ENCODE results near the gene ADORA2B. TPM values are rescaled to one million over a fixed set of nuclear protein-coding genes. Genes with fewer than 3 reads are reported as not detected.
A peak's percentile ranks its signal among the peaks of the same experiment; 100 is the strongest.
"Not testable (repeated sequence)": the region's sequence is repeated elsewhere in the genome, so short reads cannot be mapped to it uniquely, and the experiment has no call there.

The ADORA2B gene
- total RNA-seq, result 0.72 TPM

DNA sequence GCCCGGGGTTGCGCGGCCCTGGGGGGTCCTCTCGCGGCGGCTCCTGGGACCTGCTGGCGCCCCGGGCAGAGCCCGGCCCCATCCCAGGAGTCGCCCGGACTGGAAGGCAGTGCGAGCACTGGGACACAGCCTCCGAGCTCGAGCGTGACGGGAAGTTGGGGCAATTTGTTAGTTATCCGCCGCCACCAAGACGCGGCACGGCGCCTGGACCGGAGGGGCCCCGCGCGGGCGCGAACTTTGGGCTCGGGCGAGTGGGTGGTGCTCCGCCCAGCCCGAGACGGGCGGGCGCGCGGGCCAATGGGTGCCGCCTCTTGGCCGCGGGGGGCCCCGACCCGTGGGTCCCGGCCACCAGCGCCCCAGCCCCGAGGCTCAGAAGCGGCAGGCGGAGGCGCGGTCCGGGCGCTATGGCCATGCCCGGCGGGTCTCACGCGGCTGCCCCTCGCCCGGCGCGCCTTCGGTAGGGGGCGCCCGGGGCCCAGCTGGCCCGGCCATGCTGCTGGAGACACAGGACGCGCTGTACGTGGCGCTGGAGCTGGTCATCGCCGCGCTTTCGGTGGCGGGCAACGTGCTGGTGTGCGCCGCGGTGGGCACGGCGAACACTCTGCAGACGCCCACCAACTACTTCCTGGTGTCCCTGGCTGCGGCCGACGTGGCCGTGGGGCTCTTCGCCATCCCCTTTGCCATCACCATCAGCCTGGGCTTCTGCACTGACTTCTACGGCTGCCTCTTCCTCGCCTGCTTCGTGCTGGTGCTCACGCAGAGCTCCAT, at the start of gene ADORA2B:
ADORA2B (plus strand) TSS at position 372 of the 768 bp plus-strand sequence; CDS start at position 491, 119 bp downstream.
- peak; percentile 45 for DNase-seq (ENCODE audit: low spot score)

DNA sequence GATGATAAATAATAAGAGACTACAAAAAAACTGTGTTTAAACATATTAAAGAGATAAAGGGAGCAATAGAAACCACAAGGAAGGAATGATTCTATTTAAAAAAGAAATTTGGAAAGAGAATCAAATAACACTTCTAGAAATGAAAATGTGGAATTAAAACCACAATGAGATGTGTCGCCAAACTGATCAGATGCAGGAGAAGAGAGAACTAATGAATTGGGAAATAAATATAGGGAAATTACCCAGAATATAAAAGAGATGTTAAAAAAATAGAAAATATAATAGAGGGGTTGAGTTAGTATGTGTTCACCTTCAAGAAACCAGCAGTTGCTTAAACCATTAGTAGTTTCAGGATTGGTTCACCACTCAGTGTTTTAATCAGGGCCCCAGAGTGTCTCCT, 48.7 kb upstream of the ADORA2B start:
- no peak for DNase-seq (ENCODE audit: low spot score)

DNA sequence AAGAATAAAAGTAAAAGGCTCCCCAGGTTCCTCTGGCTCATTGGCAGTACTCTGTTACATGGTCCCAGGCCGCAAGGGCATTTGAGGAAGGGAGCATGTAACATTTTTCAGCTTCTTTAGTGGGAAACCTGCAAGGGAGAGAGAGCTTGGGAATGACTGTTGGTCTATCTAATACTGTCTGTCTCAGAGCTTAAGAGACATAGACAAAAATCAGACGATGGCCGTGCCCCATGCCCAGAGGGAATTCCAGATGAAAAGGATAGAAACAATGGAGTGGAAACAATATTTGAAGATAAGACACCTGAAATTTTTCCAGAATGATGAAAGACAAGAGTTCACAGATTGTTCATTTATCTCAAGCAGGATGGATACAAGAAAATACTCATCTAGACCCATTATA, 48.1 kb upstream of the ADORA2B start:
- DNase-seq (ENCODE audit: low spot score), result no peak

DNA sequence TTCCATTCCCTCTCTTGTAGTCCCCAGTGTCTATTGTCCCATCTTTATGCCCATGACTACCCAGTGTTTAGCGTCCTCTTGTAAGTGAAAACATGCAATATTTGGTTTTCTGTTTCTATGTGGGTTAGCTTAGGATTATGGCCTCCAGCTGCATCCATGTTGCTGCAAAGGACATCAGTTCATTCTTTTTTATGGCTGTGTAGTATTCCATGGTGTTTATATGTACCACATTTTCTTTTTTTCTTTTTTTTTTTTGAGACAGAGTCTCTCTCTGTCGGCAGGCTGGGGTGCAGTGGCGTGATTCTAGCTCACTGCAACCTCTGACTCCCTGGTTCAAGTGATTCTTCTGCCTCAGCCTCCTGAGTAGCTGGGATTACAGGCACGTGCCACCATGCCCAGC, 45.3 kb upstream of the ADORA2B start:
- DNase-seq (ENCODE audit: low spot score), result not testable (repeated sequence)

DNA sequence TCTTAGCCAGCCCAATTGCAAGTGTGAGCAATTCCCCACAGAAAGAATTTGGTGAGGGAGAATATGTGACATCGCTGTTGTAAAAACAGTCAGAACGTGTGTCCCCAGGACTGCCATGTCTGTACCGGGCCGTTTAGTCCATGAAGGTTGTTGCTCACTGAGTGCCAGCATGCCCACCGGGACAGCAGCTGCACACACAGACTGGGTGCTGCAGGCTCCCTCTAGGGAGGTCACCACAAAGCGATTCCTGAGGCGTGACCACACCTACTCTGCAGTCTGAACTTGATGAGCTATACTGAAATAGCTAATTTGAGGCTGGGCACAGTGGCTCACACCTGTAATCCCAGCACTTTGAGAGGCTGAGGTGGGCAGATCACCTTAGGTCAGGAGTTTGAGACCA, 44.1 kb upstream of the ADORA2B start:
- no peak for DNase-seq (ENCODE audit: low spot score)

DNA sequence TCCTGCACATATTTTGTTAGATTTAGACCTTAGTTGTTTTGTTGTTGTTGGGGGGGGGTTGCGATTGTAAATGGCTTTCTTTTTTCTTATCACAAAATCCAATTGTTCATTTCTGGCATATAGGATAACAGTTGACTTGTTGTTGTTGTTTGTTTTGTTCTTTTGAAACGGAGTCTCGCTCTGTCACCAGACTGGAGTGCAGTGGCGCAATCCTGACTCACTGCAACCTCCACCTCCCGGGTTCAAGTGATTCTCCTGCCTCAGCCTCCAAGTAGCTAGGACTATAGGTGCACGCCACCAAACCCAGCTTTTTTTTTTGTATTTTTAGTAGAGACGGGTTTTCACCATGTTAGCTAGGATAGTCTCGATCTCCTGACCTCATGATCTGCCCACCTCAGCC, 39.7 kb upstream of the ADORA2B start:
- not testable (repeated sequence) for DNase-seq (ENCODE audit: low spot score)

DNA sequence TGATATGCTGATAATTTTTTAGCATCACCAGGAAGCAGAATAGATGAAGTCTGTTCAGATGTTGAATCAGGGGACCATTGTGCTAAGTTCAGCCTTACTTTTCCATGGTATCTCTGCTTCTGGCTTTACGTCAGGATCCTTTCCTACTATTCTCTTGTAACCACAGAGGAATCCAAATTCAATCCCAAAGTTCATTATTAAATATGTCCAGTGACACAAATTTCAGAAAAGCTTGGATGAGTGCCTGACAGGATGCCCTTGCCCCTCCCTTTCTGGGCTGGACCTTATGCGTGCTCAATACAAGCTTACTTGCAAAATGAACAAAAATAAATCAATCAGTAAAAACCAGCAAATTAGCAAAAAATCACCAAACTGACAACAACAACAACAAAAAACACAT, 37.6 kb upstream of the ADORA2B start:
- DNase-seq (ENCODE audit: low spot score), result no peak

DNA sequence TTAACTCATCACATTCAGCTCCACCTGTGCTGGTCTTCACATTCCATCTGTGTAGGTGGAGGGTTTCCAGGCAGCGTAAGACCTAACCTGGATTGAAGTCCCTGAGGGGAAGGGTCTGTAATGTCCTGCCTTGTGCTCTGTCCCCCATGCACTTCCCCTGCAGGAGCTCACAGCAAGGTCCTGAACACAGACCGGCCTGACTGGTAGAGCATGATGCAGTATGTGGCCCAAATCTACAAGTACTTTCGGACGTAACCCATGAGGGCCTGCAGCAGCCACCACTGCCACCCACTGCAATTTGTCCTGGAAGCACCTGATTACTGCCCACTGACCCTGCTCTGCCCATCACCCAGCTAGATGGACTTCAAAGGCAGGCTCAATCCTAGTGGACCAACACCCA, 36.6 kb upstream of the ADORA2B start:
- DNase-seq (ENCODE audit: low spot score), result no peak

DNA sequence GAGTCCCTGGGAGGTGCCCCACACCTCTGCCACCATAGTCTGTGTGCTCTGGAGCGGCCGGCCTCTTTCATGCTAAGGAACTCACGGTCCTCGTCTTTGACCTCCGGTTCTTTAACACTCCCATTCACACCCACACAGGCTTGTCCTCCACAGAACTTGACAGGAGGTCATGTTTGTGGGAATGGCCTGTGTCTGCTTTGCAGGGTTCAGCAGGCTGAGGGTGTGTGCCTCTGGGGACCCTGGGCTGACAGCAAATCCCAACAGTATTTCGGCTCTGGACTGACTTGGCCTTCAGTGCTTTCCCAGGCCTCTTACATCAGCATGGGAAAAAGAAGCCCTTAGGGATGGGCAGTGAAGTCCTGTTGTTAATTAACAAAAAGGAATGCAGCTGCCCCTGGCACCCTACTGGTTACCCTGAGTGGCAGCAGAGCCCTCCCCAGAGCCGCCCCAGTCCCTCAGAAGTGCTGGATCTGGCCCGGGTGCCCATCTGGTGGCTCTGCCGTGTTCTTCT, 35.4 kb upstream of the ADORA2B start:
- no peak for DNase-seq (ENCODE audit: low spot score)

DNA sequence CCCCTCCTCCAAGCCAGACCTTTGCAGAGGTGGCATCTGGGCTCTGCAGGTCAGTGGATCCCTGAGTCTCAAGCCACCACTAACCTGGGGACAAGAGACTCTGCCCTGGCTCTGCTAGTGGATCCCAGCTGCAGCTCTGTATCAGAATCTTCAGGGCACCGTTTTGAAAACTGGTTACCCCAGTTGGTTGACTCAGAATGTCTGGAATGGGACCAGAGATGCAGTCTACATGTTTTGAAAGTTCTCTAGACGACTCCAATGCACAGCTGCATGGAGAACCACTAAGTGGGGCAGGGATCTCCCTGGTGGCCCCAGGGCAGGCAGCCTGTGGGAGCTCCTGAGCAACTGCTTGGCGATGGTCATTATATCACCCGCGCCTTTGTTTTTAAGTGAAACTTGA, 34.1 kb upstream of the ADORA2B start:
- DNase-seq (ENCODE audit: low spot score), result no peak

DNA sequence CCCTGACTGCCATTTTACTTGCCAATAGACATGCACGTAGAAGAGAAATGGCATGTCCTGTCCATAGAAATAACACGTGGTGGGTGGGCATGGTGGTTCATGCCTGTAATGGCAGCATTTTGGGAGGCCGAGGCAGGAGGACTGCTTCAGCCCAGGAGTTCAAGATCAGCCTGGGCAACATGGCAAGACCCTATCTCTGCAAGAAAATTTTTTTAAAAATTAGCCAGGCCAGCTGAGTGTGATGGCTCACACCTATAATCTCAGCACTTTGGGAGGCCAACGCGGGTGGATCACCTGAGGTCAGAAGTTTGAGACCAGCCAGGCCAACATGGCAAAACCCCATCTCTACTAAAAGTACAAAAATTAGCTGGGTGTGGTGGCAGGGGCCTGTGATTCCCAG, 33.2 kb upstream of the ADORA2B start:
- DNase-seq (ENCODE audit: low spot score), result not testable (repeated sequence)

DNA sequence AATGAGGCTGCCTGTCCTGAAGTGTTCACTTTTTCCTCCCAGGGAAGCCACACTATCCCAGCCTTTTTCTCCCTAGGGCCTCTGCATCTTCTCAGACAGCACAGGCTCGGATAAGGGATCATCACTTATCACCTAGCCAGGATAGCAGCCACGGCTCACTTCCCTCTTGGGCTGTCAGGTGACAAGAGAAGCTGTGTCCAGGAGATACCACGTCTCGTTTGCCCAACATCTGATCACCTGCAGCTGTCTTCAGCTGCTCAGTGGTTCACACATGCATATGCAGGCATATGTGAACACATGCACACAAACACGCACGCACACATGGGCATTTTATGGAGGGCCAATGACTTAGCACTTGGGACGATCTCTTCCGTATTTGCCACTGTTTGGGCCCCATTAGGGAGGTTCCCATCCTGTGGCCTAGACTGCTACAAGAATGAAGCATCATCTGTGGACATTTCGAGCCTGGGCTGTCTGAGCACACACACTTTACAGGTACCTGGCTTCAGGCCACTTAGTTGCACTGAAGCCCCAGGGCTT, 32.4 kb upstream of the ADORA2B start:
- no peak for DNase-seq (ENCODE audit: low spot score)

DNA sequence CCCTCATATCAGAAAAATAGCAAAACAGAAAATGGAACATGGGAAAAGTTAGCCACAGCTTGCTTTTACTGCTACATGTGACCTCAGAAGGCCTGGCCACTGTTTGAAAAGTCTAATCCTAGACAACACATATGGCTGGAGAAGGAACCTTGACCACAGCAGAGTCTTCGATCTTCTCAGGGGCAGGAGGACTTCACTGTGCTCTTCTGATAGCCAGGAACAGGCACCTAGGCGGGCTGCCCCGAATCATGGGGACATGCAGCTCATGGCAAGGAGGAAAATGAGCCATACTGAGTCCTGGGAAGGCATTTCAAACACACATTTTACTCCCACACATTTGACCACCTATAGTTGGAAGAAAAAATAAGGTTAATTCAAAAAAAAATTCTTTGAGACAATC, 31.1 kb upstream of the ADORA2B start:
- DNase-seq (ENCODE audit: low spot score), result no peak

DNA sequence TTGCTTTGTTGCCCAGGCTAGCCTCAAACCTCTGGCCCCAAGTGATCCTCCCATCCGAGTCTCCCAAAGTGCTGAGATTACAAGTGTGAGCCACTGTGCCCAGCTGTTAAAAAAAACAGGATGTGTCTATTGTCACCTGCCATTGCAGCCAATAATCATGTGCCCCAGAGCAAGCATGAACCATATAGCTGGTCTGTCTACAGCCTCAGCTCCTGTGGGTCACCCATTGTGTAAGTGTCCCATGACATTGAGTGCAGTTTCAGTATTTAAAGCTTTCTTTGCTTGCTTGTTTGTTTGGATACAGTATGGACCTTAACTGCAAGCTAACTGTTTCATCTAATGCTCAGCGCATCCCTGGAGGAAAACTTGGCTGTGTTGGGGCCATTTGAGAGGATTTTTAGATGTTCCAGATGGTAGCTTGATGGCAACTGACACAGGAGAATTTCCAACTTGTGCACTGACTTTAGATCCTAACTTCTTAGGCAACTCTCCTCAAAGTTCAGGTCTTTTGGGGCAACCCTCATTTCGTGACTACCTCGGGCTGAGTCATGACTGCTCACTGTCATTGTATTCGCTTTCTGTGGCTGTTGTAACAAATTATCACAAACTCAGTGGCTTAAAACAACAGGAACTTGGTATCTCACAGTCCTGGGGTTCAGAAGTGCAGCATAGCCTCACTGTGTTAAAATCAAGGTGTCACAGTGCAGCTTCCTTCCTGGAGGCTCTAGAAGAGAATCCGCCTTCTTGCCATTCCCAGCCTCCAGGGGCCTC, 30.3 kb upstream of the ADORA2B start:
- no peak for DNase-seq (ENCODE audit: low spot score)

DNA sequence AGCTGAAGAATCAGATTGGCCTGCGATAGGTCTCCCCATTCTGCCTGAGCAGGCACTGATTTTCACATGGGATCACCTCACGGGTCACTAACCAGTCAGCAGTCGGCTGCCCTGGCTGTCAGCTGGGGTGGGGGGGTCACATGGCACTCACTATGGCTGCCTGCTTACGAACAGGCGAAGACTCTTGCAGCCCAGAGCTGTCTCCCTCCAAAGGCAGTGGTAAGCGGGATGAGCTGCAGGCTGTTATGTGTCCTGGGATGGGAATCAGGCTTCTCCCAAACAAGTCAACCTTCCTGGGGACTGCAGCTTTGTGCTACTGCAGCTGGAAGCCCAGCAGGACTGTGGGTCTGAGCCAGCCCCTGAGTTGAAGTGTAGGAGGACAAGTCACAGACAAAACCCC, 29.0 kb upstream of the ADORA2B start:
- DNase-seq (ENCODE audit: low spot score), result no peak

DNA sequence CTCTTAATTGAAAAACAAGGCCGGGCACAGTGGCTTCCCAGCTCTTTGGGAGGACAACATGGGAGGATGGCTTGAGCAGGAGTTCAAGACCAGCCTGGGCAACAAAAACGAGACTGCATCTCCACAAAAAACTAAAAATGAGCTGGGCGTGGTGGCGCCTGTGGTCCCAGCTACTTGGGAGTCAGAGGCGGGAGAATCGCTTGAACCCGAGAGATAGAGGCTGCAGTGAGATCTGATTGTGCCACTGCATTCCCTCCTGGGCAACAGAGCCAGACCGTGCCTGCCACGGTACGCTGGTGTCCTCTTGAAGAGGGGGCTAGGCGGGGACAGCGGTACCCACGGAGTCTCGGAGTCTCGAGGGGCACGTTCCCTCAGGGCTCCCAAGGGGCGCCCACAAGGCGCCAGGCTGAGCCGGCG, 27.9 kb upstream of the ADORA2B start:
- DNase-seq (ENCODE audit: low spot score), result no peak

DNA sequence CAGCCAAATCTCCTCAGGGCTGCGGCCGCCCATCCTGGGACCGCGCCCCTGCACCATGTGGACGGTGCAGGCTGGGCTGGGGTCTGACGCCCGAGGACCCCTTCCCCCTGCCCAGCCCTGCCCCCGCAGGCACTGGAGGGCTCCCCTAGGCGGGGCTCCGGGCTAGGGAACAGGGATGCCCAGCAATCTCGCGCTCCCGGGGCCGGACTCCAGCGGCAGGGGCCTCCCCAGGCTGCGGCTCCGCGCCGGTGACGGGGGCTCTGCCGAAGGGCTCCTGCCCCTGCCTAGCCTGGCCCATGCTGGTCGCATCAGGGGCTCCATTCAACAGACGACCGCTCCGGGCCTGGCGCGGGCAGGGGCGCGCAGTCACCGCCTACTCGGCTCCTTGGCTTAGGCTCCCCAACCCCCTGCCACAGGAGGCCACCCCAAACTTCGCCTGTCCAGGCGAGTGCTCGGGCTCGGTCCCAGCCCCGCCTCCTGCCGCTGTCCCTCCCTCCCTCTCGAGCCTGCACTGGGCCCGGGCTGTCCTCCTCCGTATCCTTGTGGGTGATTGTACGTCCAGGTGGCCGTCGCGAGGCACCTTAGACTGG, 27.4 kb upstream of the ADORA2B start:
- DNase-seq (ENCODE audit: low spot score), result no peak

DNA sequence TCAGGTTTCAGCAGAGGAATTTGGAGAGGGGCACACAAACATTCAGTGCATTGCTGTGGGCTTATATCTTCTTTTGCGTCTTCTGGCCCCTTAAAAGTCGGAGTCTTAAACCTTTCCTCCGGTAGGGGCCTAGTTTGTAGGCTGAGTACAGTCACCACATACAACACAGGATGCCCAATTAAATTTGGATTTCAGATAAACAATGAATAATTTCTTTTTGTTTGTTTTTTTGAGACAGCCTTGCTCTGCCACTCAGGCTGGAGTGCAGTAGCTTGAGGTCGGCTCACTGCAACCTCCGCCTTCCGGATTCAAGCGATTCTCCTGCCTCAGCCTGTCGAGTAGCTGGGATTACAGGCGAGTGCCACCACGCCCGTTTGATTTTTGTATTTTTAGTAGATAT, 26.7 kb upstream of the ADORA2B start:
- DNase-seq (ENCODE audit: low spot score), result no peak

DNA sequence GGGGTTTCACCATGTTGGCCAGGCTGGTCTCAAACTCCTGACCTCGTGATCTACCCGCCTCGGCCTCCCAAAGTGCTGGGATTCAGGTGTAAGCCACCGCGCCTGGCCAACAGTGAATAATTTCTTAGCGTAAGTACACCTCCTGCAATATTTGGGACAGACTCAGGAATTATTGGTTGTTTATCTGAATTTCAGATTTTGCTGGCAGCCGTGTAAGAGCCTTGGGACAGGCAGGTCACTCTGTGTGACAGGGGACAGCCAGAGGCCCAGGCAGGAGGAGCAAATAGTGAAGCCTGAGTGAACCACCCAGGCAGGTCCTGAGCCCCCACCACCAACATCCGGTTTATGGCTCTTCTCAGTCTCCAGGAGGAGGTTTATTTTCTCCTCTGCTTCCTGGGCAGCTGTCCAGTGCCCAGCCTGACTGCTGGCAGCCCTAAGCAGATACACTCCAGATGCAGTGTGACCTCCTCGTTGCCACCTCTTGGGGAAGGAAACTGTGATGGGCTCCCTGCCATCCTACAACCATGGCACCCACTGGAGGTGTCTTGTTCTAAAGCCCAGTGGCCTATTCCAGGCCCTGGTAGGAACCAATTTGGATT, 26.2 kb upstream of the ADORA2B start:
- peak; percentile 57 for DNase-seq (ENCODE audit: low spot score)

DNA sequence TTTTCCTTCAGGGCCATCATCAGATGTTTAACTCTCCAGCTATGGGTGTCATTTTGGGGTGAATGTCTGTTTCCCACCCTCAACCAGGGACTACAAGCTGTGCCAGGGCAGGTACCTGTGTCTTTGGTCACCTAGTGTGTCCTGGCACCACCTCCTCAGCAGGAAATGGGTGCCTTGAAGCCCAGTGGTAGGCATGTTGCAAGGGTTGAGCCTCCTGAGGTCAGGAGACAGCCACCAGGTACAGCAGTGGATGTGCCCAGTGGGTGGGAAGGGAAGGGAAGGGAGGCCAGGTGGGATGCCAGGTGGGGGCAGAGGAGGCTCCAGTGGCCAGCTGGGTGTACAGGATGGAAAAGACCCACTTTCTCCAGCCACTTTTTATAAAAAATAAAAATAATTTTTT, 25.5 kb upstream of the ADORA2B start:
- no peak for DNase-seq (ENCODE audit: low spot score)

DNA sequence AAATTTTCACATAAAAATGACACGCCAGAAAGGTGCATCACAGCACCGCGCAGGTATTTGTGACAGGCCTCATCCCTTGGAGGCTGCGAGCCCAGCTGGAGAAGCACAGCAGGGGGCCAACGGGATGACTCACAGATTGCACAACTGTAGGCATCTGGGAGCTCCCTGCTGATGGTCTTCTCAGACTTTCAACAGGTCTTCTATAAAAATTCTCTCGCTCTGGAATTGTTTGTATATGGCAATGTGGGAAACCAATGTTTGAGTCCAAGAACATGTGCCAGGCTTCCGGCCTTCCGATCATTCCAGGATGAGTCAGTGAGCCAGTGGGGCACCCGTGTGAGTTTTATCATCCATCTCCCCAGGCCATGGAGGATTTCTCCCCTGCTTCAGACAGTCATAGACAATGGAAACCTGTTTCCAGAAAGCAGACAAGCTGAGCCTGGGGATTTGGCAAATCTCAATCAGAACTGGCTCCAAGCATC, 24.1 kb upstream of the ADORA2B start:
- DNase-seq (ENCODE audit: low spot score), result peak; percentile 57

DNA sequence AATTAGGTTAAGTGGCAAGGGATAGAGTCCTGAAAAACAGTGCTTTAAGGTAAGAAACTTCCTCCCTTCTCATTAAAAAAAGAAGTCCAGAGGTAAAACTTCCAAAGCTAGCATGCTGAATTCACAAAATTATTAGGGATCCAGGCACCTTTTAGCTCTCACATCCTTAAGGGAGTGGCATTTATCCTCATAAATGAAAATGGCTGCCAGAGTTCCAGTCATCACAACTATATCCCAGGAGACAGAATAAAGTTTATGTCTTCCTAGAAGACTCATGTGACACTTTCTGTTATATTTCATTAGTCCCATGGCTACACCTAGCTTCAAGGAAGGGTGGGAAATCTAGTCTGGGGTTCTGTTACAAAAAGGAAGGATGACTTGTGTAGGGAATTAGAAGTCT, 23.3 kb upstream of the ADORA2B start:
- DNase-seq (ENCODE audit: low spot score), result no peak
